ENCODE measurements around the gene SESTD1.

GRCh38 chr2:179184610-179185009 is 80.0 kb downstream of the SESTD1 start:
- no peak for TF ChIP-seq CTCF (conservative IDR thresholded peaks at IDR 0.05; ENCODE audit: low read depth, low read length)
- no peak for TF ChIP-seq MAFK (IDR thresholded peaks at IDR 0.05; ENCODE audit: low read depth, low read length)
- no peak for TF ChIP-seq POLR2A (IDR thresholded peaks at IDR 0.05; ENCODE audit: low read depth, low read length)
- TF ChIP-seq MXI1 (IDR thresholded peaks at IDR 0.05; ENCODE audit: borderline replicate concordance, low read depth, low read length): no peak
- no peak for TF ChIP-seq RCOR1 (IDR thresholded peaks at IDR 0.05; ENCODE audit: insufficient replicate concordance, low read length)
- no peak for TF ChIP-seq BHLHE40 (IDR thresholded peaks at IDR 0.05; ENCODE audit: low read depth, low read length)
- TF ChIP-seq CHD1 (IDR thresholded peaks at IDR 0.05; ENCODE audit: low read depth, low read length): no peak
- TF ChIP-seq, protein P1, sequence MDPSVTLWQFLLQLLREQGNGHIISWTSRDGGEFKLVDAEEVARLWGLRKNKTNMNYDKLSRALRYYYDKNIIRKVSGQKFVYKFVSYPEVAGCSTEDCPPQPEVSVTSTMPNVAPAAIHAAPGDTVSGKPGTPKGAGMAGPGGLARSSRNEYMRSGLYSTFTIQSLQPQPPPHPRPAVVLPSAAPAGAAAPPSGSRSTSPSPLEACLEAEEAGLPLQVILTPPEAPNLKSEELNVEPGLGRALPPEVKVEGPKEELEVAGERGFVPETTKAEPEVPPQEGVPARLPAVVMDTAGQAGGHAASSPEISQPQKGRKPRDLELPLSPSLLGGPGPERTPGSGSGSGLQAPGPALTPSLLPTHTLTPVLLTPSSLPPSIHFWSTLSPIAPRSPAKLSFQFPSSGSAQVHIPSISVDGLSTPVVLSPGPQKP (IDR thresholded peaks at IDR 0.05; ENCODE audit: borderline replicate concordance, low read depth, low read length): no peak
- TF ChIP-seq CEBPB (IDR thresholded peaks at IDR 0.05; ENCODE audit: low read depth, low read length): no peak
- no peak for TF ChIP-seq RAD21 (IDR thresholded peaks at IDR 0.05; ENCODE audit: low read length)
- TF ChIP-seq MAZ (IDR thresholded peaks at IDR 0.05; ENCODE audit: borderline replicate concordance, low read depth, low read length): no peak
- no peak for TF ChIP-seq RFX5 (IDR thresholded peaks at IDR 0.05; ENCODE audit: low read depth, low read length)
